VCaP (cell line): ENCODE data around the gene GPC1.
A peak's percentile ranks its signal among the peaks of the same experiment; 100 is the strongest.
"Not testable (repeated sequence)": the region's sequence is repeated elsewhere in the genome, so short reads cannot be mapped to it uniquely, and the experiment has no call there.

Source experiments
- H3K27ac ChIP-seq: fragments of 450-650 bp; 2 replicates; pipeline ENCODE4 v1.5.1; 2017
- CTCF ChIP-seq: fragments of 450-650 bp; conservative IDR thresholded peaks from 2 replicates; pipeline ENCODE4 v1.5.1; 2017; ENCODE audit warnings: mild to moderate bottlenecking, moderate library complexity

Gene GPC1

GRCh38 chr2:240435457-240435947 is at the start of gene GPC1:
Gene GPC1, plus strand, starts transcription at chr2:240435663. Its CDS starts 256 bp downstream, at chr2:240435919.
- H3K27ac ChIP-seq = peak within 1 kb of the TSS; percentile 73
- TF ChIP-seq CTCF = no peak

GRCh38 chr2:240386326-240386725 is 49.1 kb upstream of the GPC1 start:
- H3K27ac ChIP-seq = no peak overlapping the region
- no peak for TF ChIP-seq CTCF

GRCh38 chr2:240386743-240387142 is 48.7 kb upstream of the GPC1 start:
- H3K27ac ChIP-seq = not testable (repeated sequence)

GRCh38 chr2:240387325-240387668 is 48.2 kb upstream of the GPC1 start:
- TF ChIP-seq CTCF = no peak
- H3K27ac ChIP-seq = no peak overlapping the region

GRCh38 chr2:240387669-240388358 is 47.6 kb upstream of the GPC1 start:
- TF ChIP-seq CTCF = no peak
- H3K27ac ChIP-seq = no peak overlapping the region

- no peak overlapping the region for H3K27ac ChIP-seq
- TF ChIP-seq CTCF = no peak
These were observed 46.8 kb upstream of the GPC1 start for GRCh38 chr2:240388471-240389301.

- H3K27ac ChIP-seq = no peak overlapping the region
- no peak for TF ChIP-seq CTCF
These were observed 46.1 kb upstream of the GPC1 start for GRCh38 chr2:240389302-240389805.
